Measurements from ENCODE around the gene CCR9.

CCR9 gene

GRCh38 chr3:45942051-45942825 is 55.9 kb downstream of the CCR9 start:
- TF ChIP-seq RAD21 (IDR thresholded peaks at IDR 0.05; ENCODE audit: low read depth) (no peak), FOXM1 (IDR thresholded peaks at IDR 0.05; ENCODE audit: borderline replicate concordance, low read depth) (no peak), TCF12 (IDR thresholded peaks at IDR 0.05; ENCODE audit: low read depth) (no peak), EGR1 (IDR thresholded peaks at IDR 0.05) (no peak), NFIC (IDR thresholded peaks at IDR 0.05) (no peak), CREB1 (IDR thresholded peaks at IDR 0.05; ENCODE audit: low read depth) (no peak), EP300 (IDR thresholded peaks at IDR 0.05; ENCODE audit: borderline replicate concordance) (no peak), USF1 (IDR thresholded peaks at IDR 0.05) (no peak), CEBPB (IDR thresholded peaks at IDR 0.05) (no peak), REST (IDR thresholded peaks at IDR 0.05; ENCODE audit: low read depth) (no peak), YY1 (IDR thresholded peaks at IDR 0.05; ENCODE audit: low read depth) (no peak), ZBTB7A (IDR thresholded peaks at IDR 0.05; ENCODE audit: low read depth) (no peak)

- TF ChIP-seq YY1 (IDR thresholded peaks at IDR 0.05; ENCODE audit: low read depth) = no peak
- TF ChIP-seq CREB1 (IDR thresholded peaks at IDR 0.05; ENCODE audit: low read depth) = no peak
- TF ChIP-seq ZBTB7A (IDR thresholded peaks at IDR 0.05; ENCODE audit: low read depth) = no peak
- TF ChIP-seq NFIC (IDR thresholded peaks at IDR 0.05) = no peak
- no peak for TF ChIP-seq USF1 (IDR thresholded peaks at IDR 0.05)
- no peak for TF ChIP-seq EP300 (IDR thresholded peaks at IDR 0.05; ENCODE audit: borderline replicate concordance)
- no peak for TF ChIP-seq REST (IDR thresholded peaks at IDR 0.05; ENCODE audit: low read depth)
- no peak for TF ChIP-seq TCF12 (IDR thresholded peaks at IDR 0.05; ENCODE audit: low read depth)
- no peak for TF ChIP-seq TAF1 (IDR thresholded peaks at IDR 0.05; ENCODE audit: low read depth)
- TF ChIP-seq MAX (IDR thresholded peaks at IDR 0.05) = no peak
These were observed 57.0 kb downstream of the CCR9 start, which contains the start of gene CXCR6 for GRCh38 chr3:45943207-45943846. Gene CXCR6 (plus strand): TSS chr3:45943464. CDS start chr3:45946482, 3,018 bp downstream.

DNA sequence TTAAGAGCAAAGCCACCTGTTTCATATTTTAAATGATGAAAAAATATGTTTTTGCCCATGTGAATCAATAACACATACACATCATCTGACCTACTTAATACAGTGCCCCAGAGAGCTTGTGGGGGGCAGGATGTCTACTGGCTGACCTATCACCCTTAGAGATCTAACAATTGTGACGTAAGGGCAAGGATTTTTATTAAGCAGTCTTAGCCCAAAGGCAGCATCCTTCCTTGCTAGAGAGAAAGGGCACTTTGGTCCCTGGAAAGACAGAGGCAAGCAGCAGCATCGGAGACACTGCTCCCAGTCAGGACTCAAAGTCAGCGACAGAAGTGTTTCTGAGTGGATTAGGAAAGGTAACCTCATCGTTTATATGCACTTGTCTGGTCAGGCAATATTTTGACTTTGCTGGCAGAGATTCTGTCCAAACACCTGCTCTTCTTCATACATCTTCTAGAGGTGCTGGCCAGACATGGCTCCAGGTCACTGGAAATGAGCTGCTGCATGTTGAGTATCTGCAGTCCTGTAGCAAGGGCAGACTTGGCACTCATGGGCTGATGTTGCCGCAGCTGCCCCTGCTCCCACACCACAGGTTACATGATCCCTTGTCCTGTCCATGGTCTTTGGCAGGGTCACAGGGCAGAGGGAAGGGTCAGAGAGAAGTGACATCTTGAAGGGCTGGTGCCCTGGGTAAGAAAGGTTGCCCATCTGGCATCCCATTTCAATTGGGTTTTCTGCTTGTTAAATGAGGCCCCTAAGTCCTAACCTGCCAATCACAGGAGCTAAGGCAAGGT is 58.7 kb downstream of the CCR9 start:
- TF ChIP-seq TCF12 (IDR thresholded peaks at IDR 0.05; ENCODE audit: low read depth) (no peak), TEAD4 (IDR thresholded peaks at IDR 0.05) (no peak), NFIC (IDR thresholded peaks at IDR 0.05) (no peak), USF1 (IDR thresholded peaks at IDR 0.05) (no peak), MAX (IDR thresholded peaks at IDR 0.05) (no peak), CEBPB (IDR thresholded peaks at IDR 0.05) (no peak), REST (IDR thresholded peaks at IDR 0.05; ENCODE audit: low read depth) (no peak), RAD21 (IDR thresholded peaks at IDR 0.05; ENCODE audit: low read depth) (no peak), YY1 (IDR thresholded peaks at IDR 0.05; ENCODE audit: low read depth) (no peak), TAF1 (IDR thresholded peaks at IDR 0.05; ENCODE audit: low read depth) (no peak)
